Mesendoderm (in vitro differentiated cells): ENCODE data around the gene ADGRV1.

Experiments
- DNase-seq: peaks from one replicate; pipeline ENCODE4 v3.0.0; 2013
- H2AK5ac ChIP-seq: 2 replicates; pipeline ENCODE4 v1.6.1; 2013; ENCODE audit warnings: low read length, inconsistent platforms
- H2BK120ac ChIP-seq: 2 replicates; pipeline ENCODE4 v1.6.1; 2013; ENCODE audit warnings: low read depth, mild to moderate bottlenecking, low read length, moderate library complexity, mixed read lengths
- H2BK15ac ChIP-seq: replicated peaks from 2 replicates; pipeline ENCODE4 v1.6.1; 2013; ENCODE audit warnings: low read depth, mild to moderate bottlenecking, moderate library complexity
- H2BK5ac ChIP-seq: 2 replicates; pipeline ENCODE4 v1.6.1; 2013; ENCODE audit warnings: low read length, inconsistent platforms
- H3K18ac ChIP-seq: 2 replicates; pipeline ENCODE4 v1.6.1; 2013; ENCODE audit warnings: mild to moderate bottlenecking, low read length, mixed read lengths
- H3K23ac ChIP-seq: one replicate; pipeline ENCODE4 v1.6.1; 2013; ENCODE audit warnings: low read length
- H3K27ac ChIP-seq: 2 replicates; pipeline ENCODE4 v1.5.1; 2013; ENCODE audit warnings: low read depth, mild to moderate bottlenecking, inconsistent platforms, low read length, moderate library complexity
- H3K27me3 ChIP-seq: 2 replicates; pipeline ENCODE4 v1.6.1; 2013; ENCODE audit warnings: low read length, control low read depth, mild to moderate bottlenecking, inconsistent platforms; ENCODE audit not compliant: insufficient read depth, poor library complexity
- H3K36me3 ChIP-seq: 2 replicates; pipeline ENCODE4 v1.6.1; 2013; ENCODE audit warnings: low read length, inconsistent platforms; ENCODE audit not compliant: control insufficient read depth, insufficient read depth
- H3K4ac ChIP-seq: one replicate; pipeline ENCODE4 v1.6.1; 2013; ENCODE audit warnings: low read depth, mild to moderate bottlenecking, low read length, moderate library complexity
- H3K4me1 ChIP-seq: 2 replicates; pipeline ENCODE4 v1.6.1; 2013; ENCODE audit warnings: low read depth, low read length, inconsistent platforms; ENCODE audit not compliant: control insufficient read depth
- H3K4me2 ChIP-seq: 2 replicates; pipeline ENCODE4 v1.6.1; 2013; ENCODE audit warnings: low read length
- H3K4me3 ChIP-seq: 2 replicates; pipeline ENCODE4 v1.5.1; 2013; ENCODE audit warnings: mild to moderate bottlenecking, low read length
- H3K56ac ChIP-seq: one replicate; pipeline ENCODE4 v1.6.1; 2013; ENCODE audit warnings: low read length
- H3K79me1 ChIP-seq: 2 replicates; pipeline ENCODE4 v1.6.1; 2013; ENCODE audit warnings: low read length, inconsistent platforms
- H3K79me2 ChIP-seq: 2 replicates; pipeline ENCODE4 v1.6.1; 2013; ENCODE audit warnings: mild to moderate bottlenecking, low read length; ENCODE audit not compliant: control insufficient read depth, insufficient read depth
- H3K9ac ChIP-seq: 2 replicates; pipeline ENCODE4 v1.6.1; 2013; ENCODE audit warnings: low read length, inconsistent platforms
- H4K5ac ChIP-seq: one replicate; pipeline ENCODE4 v1.6.1; 2013; ENCODE audit warnings: low read length
- H4K8ac ChIP-seq: one replicate; pipeline ENCODE4 v1.6.1; 2013; ENCODE audit warnings: low read depth, mild to moderate bottlenecking, control low read depth, low read length, moderate library complexity
- WGBS: extraction: QIAGEN DNeasy Blood & Tissue Kit; methylation state at CpG from one replicate; pipeline ENCODE4 v1.1.7; 2013; ENCODE audit warnings: low lambda C conversion rate, missing lambda C conversion rate; ENCODE audit not compliant: insufficient coverage; ENCODE audit errors: extremely low coverage; 5-methylcytosine and 5-hydroxymethylcytosine counted together

Gene ADGRV1

GRCh38 chr5:91125916-91126315, 567.3 kb downstream of the ADGRV1 start:
- Histone ChIP-seq H2BK15ac (no peak overlapping the region), H4K8ac (no peak overlapping the region), H2BK120ac (no peak overlapping the region), H3K27ac (no peak overlapping the region), H3K4me2 (no peak overlapping the region), H3K79me1 (no peaks in the 10 kb centered on the region), H2BK5ac (no peak overlapping the region), H3K56ac (no peak overlapping the region), H3K79me2 (no peaks in the 10 kb centered on the region), H3K18ac (no peak overlapping the region), H3K4me3 (no peak overlapping the region), H3K27me3 (no peaks in the 10 kb centered on the region), H3K9ac (no peak overlapping the region), H3K4ac (no peak overlapping the region), H3K23ac (no peak overlapping the region), H4K5ac (no peak overlapping the region), H3K36me3 (no peaks in the 10 kb centered on the region), H2AK5ac (no peak overlapping the region), H3K4me1 (no peaks in the 10 kb centered on the region)
- no peak for DNase-seq
- no CpG with 5 or more reads among the region's 1 CpG for WGBS

DNA sequence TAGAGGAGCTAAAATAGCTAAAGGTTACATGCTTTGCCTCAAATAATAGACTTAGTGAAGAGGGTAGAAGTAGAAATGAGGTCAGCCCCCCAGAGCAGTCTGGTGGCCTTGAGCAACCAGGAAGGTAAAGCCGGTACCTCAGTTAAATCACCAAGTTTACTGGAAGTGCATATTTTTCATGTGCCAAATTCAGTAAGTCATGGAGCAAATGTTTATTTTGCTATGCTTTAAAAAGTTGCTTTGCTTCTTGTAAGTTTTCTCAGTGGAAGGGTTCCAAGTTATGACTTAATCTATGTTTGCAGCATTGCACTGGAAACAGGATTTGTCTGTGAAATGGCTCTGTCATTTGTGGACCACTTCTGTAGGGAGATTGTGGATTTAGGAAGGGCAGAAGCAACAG, 567.9 kb downstream of the ADGRV1 start:
- H2BK15ac ChIP-seq, result no peak overlapping the region
- H4K8ac ChIP-seq, result no peak overlapping the region
- H3K4me3 ChIP-seq, result no peak overlapping the region
- no CpG with 5 or more reads among the region's 1 CpG for WGBS
- H2BK5ac ChIP-seq, result no peak overlapping the region
- H3K4me1 ChIP-seq, result no peaks in the 10 kb centered on the region
- H3K4ac ChIP-seq, result no peak overlapping the region
- H3K23ac ChIP-seq, result no peak overlapping the region
- no peak for DNase-seq
- no peaks in the 10 kb centered on the region for H3K36me3 ChIP-seq
- no peak overlapping the region for H3K4me2 ChIP-seq
- H4K5ac ChIP-seq, result no peak overlapping the region
- H3K9ac ChIP-seq, result no peak overlapping the region
- no peaks in the 10 kb centered on the region for H3K79me1 ChIP-seq
- no peak overlapping the region for H2AK5ac ChIP-seq
- no peak overlapping the region for H2BK120ac ChIP-seq
- no peak overlapping the region for H3K27ac ChIP-seq
- H3K79me2 ChIP-seq, result no peaks in the 10 kb centered on the region
- H3K27me3 ChIP-seq, result no peaks in the 10 kb centered on the region
- no peak overlapping the region for H3K56ac ChIP-seq
- H3K18ac ChIP-seq, result no peak overlapping the region

GRCh38 chr5:91126888-91127287, 568.3 kb downstream of the ADGRV1 start:
- Histone ChIP-seq H3K27ac (no peak overlapping the region), H3K56ac (no peak overlapping the region)
- WGBS, result no CpG with 5 or more reads among the region's 2 CpGs

DNA sequence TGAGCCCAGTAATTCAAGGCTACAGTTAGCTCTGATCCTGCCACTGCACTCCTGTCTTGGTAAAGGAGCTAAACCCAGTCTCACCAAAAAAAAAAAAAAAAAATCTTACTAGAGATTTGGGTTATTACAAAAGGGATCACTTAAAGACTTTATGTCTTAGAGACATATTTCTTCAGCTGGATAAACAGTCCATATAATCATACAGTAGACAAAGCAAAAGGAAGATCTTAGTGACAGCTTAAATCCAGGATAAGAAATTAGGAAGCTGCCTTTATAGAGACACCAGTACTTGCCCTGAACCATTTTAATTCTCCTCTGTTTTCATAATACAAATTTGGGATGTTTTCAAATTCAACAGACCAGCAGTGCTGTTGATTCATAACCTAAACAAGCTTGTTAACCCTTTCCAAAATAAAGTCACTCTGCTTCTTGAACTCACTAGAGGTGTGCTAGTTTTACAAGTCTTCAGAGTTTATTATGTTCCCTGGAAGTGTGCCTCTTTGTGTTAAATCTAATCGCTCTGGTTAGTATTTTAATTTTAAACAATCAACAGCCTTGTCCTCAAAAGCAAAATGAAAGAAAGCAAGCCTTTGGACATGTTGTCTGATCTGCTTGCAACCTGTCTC, 569.0 kb downstream of the ADGRV1 start:
- no peak overlapping the region for H2BK120ac ChIP-seq
- H3K4me2 ChIP-seq, result no peak overlapping the region
- H3K4ac ChIP-seq, result no peak overlapping the region
- H3K9ac ChIP-seq, result no peak overlapping the region
- H2BK5ac ChIP-seq, result no peak overlapping the region
- H3K27me3 ChIP-seq, result no peaks in the 10 kb centered on the region
- H3K4me1 ChIP-seq, result no peaks in the 10 kb centered on the region
- no peak overlapping the region for H3K18ac ChIP-seq
- H2BK15ac ChIP-seq, result no peak overlapping the region
- H3K56ac ChIP-seq, result no peak overlapping the region
- no peak overlapping the region for H3K27ac ChIP-seq
- WGBS, result no CpG with 5 or more reads among the region's 1 CpG
- H2AK5ac ChIP-seq, result no peak overlapping the region
- no peaks in the 10 kb centered on the region for H3K79me2 ChIP-seq
- H3K4me3 ChIP-seq, result no peak overlapping the region
- H3K79me1 ChIP-seq, result no peaks in the 10 kb centered on the region
- no peak overlapping the region for H4K8ac ChIP-seq
- H3K36me3 ChIP-seq, result no peaks in the 10 kb centered on the region
- H4K5ac ChIP-seq, result no peak overlapping the region
- no peak overlapping the region for H3K23ac ChIP-seq
- no peak for DNase-seq

More at GRCh38 chr5:91126888-91127287, 568.3 kb downstream of the ADGRV1 start:
- Histone ChIP-seq H4K8ac (no peak overlapping the region), H3K9ac (no peak overlapping the region), H2AK5ac (no peak overlapping the region), H3K27me3 (no peaks in the 10 kb centered on the region), H3K18ac (peak overlapping the region; percentile 51), H3K4me3 (no peak overlapping the region), H2BK120ac (no peak overlapping the region), H2BK15ac (no peak overlapping the region), H3K4me1 (no peaks in the 10 kb centered on the region), H3K4ac (no peak overlapping the region), H3K36me3 (no peaks in the 10 kb centered on the region), H3K79me1 (no peaks in the 10 kb centered on the region), H3K4me2 (no peak overlapping the region), H3K79me2 (no peaks in the 10 kb centered on the region), H2BK5ac (no peak overlapping the region), H4K5ac (no peak overlapping the region), H3K23ac (no peak overlapping the region)
- DNase-seq, result no peak

- Histone ChIP-seq H3K36me3 (no peaks in the 10 kb centered on the region), H3K4me2 (no peak overlapping the region), H3K79me2 (no peaks in the 10 kb centered on the region), H4K5ac (no peak overlapping the region), H3K56ac (no peak overlapping the region), H2BK5ac (no peak overlapping the region), H3K18ac (no peak overlapping the region), H3K27ac (no peak overlapping the region), H3K4ac (no peak overlapping the region), H2BK15ac (no peak overlapping the region), H3K4me3 (no peak overlapping the region), H3K4me1 (no peaks in the 10 kb centered on the region), H3K79me1 (no peaks in the 10 kb centered on the region), H2AK5ac (no peak overlapping the region), H2BK120ac (no peak overlapping the region), H3K27me3 (no peaks in the 10 kb centered on the region), H4K8ac (no peak overlapping the region), H3K23ac (no peak overlapping the region), H3K9ac (no peak overlapping the region)
- WGBS, result no CpG with 5 or more reads among the region's 1 CpG
- DNase-seq, result no peak
Measured at GRCh38 chr5:91128604-91129003, 570.0 kb downstream of the ADGRV1 start.

DNA sequence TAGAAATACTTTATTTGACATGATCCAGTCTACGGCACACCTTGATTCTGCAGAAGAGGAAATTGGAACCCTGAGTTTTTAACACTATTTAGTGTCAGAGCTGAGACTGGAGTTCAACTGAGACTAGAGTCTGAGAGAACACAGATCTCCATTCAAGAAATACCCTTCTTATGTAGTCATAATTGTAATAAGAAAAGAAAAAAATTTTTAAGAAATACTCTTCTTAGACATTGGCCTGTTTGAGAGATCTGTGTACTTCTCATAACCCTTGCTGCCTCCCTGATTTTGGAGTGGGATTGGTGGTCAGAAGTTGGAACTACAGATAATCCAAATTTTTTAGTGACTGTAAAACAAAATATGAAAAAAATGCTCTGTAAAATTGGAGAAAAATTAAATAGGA, 571.2 kb downstream of the ADGRV1 start:
- DNase-seq, result no peak
- Histone ChIP-seq H3K56ac (no peak overlapping the region), H2BK120ac (no peak overlapping the region), H4K5ac (no peak overlapping the region), H3K4me1 (no peaks in the 10 kb centered on the region), H4K8ac (no peak overlapping the region), H3K27me3 (no peaks in the 10 kb centered on the region), H2AK5ac (no peak overlapping the region), H3K4me3 (no peak overlapping the region), H3K4me2 (no peak overlapping the region), H3K79me2 (no peaks in the 10 kb centered on the region), H2BK15ac (no peak overlapping the region), H3K27ac (no peak overlapping the region), H3K4ac (no peak overlapping the region), H3K36me3 (no peaks in the 10 kb centered on the region), H3K9ac (no peak overlapping the region), H2BK5ac (no peak overlapping the region), H3K23ac (no peak overlapping the region), H3K18ac (no peak overlapping the region), H3K79me1 (no peaks in the 10 kb centered on the region)
- WGBS, result no CpG with 5 or more reads among the region's 1 CpG
